Astrocyte of the spinal cord (primary cell): ENCODE results near the gene CREB5.

Experiments
- DNase-seq: peaks from one replicate; pipeline ENCODE4 v3.0.0; 2011; ENCODE audit warnings: low read depth, low spot score
- H3K4me3 ChIP-seq: 2 replicates; pipeline ENCODE4 v1.5.1; 2011; ENCODE audit warnings: low read depth, mild to moderate bottlenecking, low read length, moderate library complexity
- in situ Hi-C: cut with HindIII; loops from 2 replicates; pipeline ENCODE4 v1.10.0; 2017; ENCODE audit warnings: low sequenced_read_pairs
- TF ChIP-seq, protein P1 (sequence below): IDR thresholded peaks from 2 replicates; pipeline ENCODE4 v1.5.1; 2012; ENCODE audit warnings: low read depth, mild to moderate bottlenecking, low read length, inconsistent platforms

The CREB5 gene

DNA sequence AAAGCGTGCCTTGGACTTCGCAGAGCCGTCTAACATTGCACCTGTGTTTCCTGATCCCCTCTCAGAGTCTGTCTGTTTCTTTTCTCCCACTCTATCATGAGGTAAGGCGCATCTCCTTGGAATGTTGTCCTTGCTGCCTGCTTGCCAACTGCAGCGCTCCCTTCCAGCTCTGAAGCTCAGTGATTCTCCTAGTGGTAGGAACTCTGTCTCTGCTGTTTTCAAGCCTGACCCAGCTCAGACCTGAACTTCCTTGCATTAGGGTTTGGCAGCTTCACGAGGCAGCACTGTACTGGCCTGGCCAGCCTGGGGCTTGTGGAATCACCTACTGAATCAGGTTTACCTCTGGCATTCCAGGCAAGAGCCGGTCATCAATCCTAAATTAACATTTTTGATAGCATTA lies 123.9 kb downstream of the CREB5 start:
- TF ChIP-seq, protein P1, sequence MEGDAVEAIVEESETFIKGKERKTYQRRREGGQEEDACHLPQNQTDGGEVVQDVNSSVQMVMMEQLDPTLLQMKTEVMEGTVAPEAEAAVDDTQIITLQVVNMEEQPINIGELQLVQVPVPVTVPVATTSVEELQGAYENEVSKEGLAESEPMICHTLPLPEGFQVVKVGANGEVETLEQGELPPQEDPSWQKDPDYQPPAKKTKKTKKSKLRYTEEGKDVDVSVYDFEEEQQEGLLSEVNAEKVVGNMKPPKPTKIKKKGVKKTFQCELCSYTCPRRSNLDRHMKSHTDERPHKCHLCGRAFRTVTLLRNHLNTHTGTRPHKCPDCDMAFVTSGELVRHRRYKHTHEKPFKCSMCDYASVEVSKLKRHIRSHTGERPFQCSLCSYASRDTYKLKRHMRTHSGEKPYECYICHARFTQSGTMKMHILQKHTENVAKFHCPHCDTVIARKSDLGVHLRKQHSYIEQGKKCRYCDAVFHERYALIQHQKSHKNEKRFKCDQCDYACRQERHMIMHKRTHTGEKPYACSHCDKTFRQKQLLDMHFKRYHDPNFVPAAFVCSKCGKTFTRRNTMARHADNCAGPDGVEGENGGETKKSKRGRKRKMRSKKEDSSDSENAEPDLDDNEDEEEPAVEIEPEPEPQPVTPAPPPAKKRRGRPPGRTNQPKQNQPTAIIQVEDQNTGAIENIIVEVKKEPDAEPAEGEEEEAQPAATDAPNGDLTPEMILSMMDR, result peak; percentile 50
- in situ Hi-C loops, result no loop called here
- H3K4me3 ChIP-seq, result no peak overlapping the region
- peak; percentile 21 for DNase-seq

DNA sequence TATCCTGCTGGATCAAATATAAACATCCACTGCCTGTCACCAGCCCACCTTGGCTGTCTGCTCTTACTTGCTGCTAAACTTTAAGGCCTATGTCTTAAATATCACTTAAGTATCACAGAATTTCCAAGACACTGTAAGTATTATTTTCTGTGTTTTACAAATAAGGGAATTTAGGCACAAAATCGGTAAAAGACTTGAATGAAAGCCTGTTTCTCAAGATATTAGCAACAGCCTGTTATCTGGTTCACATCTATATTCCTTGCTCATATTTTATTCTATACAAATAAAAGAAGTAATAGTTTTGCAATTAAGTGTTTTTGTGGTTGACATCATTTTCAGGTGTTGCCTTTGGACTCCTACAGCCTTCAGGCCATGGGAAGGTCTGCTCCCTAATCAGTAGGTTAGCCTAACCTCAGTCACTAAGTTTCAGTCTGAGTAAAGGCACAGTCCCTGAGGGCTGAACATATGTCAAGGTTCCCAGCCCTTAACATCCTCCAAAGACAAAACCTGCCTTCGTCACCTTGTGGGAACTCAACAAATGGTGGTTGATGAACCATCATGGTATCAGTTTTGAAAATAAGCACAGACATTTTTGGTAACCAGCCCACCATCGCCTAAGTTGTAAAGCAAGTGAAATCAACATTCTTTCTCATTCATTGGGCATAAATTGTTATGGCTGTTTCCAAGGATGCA lies 127.1 kb downstream of the CREB5 start:
- H3K4me3 ChIP-seq, result no peak overlapping the region
- no peak for DNase-seq
- TF ChIP-seq, protein P1, result no peak
- in situ Hi-C loops, result no loop called here

DNA sequence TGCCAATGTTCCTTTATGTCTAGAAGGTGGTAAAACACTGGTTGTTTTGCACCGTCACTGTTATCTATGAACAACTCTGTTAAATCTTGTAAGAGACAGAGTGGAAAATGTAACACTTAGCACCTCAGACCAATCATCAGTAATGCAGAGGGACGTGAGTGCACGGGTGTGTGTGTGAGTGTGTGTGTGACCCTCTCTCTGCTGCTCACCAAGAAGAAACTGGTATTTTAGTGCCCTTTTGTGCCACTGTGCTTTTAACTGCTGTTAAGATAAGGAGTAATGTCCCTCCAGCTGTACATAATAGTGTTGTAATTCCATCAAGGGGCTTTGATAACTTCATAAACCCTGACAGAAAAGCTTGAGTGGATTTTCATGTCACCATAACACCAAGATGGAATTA lies 130.1 kb downstream of the CREB5 start:
- DNase-seq, result no peak
- H3K4me3 ChIP-seq, result no peak overlapping the region
- TF ChIP-seq, protein P1, result no peak
- in situ Hi-C loops, result no loop called here

DNA sequence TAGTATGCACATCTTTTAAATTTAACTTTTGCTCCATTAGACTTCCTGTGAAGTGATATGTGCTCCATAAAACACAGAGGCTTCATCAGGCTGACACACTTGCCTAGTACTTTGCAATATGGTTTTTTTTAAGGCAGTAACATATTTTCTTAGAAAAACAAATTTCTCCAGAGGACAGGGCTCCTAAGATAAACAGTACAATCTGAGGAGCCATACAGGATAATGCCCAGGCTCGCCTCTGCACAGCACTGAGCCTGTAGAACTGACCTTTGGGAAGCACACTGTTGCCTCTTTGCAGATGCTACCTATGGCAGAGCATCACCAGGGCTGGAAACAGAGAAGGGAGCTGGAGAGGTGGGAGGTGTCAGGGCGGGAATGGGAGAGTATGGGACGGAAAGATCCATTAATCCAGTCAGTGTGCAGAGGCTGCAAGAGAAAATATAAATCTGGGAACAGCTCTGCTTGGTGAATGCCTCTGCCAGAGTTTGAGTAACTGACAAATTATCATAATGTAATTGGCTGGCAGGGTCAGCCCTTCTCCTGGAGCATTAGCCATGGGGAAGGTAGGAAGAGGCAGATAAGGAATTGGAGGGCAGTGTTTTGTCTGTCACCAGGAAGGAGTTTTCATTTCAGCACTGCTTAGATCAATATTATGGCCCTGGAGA lies 132.3 kb downstream of the CREB5 start:
- TF ChIP-seq, protein P1, result no peak
- DNase-seq, result no peak
- no peak overlapping the region for H3K4me3 ChIP-seq
- in situ Hi-C loops, result no loop called here

DNA sequence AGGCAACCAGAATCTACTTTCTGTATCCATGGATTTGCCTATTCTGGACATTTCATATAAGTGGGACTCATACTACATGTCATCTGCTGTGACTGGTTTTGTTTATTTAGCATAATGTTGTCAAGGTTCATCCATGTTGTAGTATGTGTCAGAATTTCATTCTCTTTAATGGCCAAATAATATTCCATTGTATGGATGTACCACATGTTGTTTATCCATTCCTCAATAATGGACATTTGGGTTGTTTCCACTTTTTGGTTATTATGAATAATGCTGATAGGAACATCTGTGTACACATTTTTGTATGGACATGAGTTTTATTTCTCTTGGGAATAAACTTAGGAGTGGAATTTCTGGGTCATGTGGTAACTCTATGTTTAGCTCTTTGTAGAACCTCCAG lies 133.7 kb downstream of the CREB5 start:
- TF ChIP-seq, protein P1, result no peak
- no peak overlapping the region for H3K4me3 ChIP-seq
- no peak for DNase-seq
- in situ Hi-C loops, result no loop called here

DNA sequence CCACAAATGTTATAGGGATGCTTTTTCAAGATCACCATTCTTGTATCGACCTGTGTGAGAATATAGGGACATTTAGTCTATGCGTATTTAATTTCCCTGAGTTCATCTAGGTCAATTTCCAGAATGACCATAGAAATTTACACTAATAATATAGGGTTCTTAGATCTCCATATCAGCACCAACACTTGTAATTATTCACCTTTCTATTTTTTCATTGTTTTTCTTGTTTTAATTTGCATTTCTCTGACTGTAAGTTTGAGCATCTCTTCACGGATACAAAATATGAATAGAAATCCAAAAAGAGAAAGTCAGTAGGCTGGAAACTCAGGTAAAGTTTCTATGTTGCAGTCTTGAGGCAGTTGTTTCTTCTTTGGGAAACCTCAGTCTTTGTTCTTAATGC lies 134.8 kb downstream of the CREB5 start:
- in situ Hi-C loops, result no loop called here
- TF ChIP-seq, protein P1, result no peak
- no peak overlapping the region for H3K4me3 ChIP-seq
- DNase-seq, result no peak
